DND-41 (cell line): Measurements from ENCODE around the gene PRKAG2.

Experiments
- CTCF ChIP-seq: IDR thresholded peaks from 2 replicates; pipeline ENCODE4 v1.5.1; 2012; ENCODE audit warnings: borderline replicate concordance, low read length, moderate library complexity, mild to moderate bottlenecking; ENCODE audit not compliant: poor library complexity, severe bottlenecking; ENCODE audit errors: extremely low read depth
- EZH2 ChIP-seq: IDR thresholded peaks from 3 replicates; pipeline ENCODE4 v1.6.1; 2012; ENCODE audit warnings: borderline replicate concordance, low read depth, mild to moderate bottlenecking, moderate library complexity, low read length, inconsistent platforms; ENCODE audit not compliant: severe bottlenecking

GRCh38 chr7:151774951-151775350 lies 102.0 kb downstream of the PRKAG2 start:
- TF ChIP-seq CTCF (no peak), EZH2 (no peak)
